Mucosa of descending colon (tissue), 3 donors: Measurements from ENCODE around the gene PLA2G4D. TPM values are rescaled to one million over a fixed set of nuclear protein-coding genes. Genes with fewer than 3 reads are reported as not detected.

Experiments
- ATAC-seq: fragments of 200-7000 bp; cut with Tn5 transposase; one replicate; pipeline ENCODE4 v1.9.1; 2020; ENCODE audit warnings: mild to moderate bottlenecking, moderate library complexity
- DNase-seq, 3 donors: peaks; one replicate each; pipeline ENCODE4 v3.0.0-alpha.2; 2020
- H3K36me3 ChIP-seq: fragments of 200-600 bp; one replicate; pipeline ENCODE4 v1.8.0; 2021; ENCODE audit warnings: low read depth, mild to moderate bottlenecking
- H3K4me1 ChIP-seq: fragments of 200-600 bp; one replicate; pipeline ENCODE4 v1.8.0; 2021; ENCODE audit warnings: low read depth, mild to moderate bottlenecking
- H3K4me3 ChIP-seq: fragments of 200-600 bp; one replicate; pipeline ENCODE4 v1.8.0; 2021; ENCODE audit warnings: mild to moderate bottlenecking
- H3K9me3 ChIP-seq: fragments of 200-600 bp; one replicate; pipeline ENCODE4 v1.8.0; 2021; ENCODE audit warnings: mild to moderate bottlenecking
- intact Hi-C, 2 donors: fragments of 100-400 bp; cut with DNase I in 1 of 2; cut with micrococcal nuclease in 1 of 2; formaldehyde crosslinking; loops; one replicate each; pipeline versions ENCODE4 v1.11.0 to v1.11.1; 2022; cut with DNase I, micrococcal nuclease
- total RNA-seq, 3 donors: library from RNA; stranded (reverse); fragmentation: NEBNext Ultra II Directional in 2 of 3; extraction: Animal tissue kit (Norgen Biotek cat#: 25700) in 2 of 3; gene quantifications; one replicate each; pipeline versions ENCODE4 v1.2.1 to v1.2.4, GENCODE V29; 2021 to 2023
- TF ChIP-seq, protein P1 (sequence below): fragments of 200-600 bp; IDR thresholded peaks from one replicate; pipeline ENCODE4 v1.8.0; 2022; ENCODE audit warnings: antibody characterized with exemption, mild to moderate bottlenecking
- donor health status: DM: no; HTN: no; CAD: no; lungs with moderate emphysema.
- donor health status: DM: no; HTN: no; CAD: no.
- donor health status: DM: no; HTN: yes; CAD: no.

Gene PLA2G4D
- total RNA-seq, 3 donors from 2014 or later, result 0.35 to 0.51 (median 0.49) TPM

DNA sequence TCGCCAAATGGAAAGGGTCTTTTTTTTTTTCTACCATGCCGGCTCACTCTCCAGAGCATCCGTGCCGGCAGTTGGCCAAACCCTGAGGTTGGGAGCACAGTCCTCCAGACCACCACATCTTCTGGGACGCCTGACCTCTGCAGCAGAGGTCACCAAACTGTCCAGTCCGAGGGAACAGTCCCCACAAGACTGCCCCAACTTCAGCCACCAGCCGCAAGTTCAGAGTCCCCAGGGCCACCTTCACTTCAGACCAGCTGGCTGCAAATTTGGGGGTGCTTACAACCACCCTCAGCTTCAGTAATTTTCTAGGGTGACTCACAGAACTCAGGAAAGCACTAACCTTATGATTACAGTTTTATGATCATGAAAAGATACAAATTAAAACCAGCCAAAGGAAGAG is 28.9 kb downstream of the PLA2G4D start:
- no peaks in the 10 kb centered on the region for H3K36me3 ChIP-seq
- no peak overlapping the region for H3K4me3 ChIP-seq
- ATAC-seq (no peak), DNase-seq (no peak)
- intact Hi-C loops, result no loop called here
- H3K9me3 ChIP-seq, result no peaks in the 10 kb centered on the region
- no peaks in the 10 kb centered on the region for H3K4me1 ChIP-seq
- TF ChIP-seq, protein P1, sequence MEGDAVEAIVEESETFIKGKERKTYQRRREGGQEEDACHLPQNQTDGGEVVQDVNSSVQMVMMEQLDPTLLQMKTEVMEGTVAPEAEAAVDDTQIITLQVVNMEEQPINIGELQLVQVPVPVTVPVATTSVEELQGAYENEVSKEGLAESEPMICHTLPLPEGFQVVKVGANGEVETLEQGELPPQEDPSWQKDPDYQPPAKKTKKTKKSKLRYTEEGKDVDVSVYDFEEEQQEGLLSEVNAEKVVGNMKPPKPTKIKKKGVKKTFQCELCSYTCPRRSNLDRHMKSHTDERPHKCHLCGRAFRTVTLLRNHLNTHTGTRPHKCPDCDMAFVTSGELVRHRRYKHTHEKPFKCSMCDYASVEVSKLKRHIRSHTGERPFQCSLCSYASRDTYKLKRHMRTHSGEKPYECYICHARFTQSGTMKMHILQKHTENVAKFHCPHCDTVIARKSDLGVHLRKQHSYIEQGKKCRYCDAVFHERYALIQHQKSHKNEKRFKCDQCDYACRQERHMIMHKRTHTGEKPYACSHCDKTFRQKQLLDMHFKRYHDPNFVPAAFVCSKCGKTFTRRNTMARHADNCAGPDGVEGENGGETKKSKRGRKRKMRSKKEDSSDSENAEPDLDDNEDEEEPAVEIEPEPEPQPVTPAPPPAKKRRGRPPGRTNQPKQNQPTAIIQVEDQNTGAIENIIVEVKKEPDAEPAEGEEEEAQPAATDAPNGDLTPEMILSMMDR, result no peak

DNA sequence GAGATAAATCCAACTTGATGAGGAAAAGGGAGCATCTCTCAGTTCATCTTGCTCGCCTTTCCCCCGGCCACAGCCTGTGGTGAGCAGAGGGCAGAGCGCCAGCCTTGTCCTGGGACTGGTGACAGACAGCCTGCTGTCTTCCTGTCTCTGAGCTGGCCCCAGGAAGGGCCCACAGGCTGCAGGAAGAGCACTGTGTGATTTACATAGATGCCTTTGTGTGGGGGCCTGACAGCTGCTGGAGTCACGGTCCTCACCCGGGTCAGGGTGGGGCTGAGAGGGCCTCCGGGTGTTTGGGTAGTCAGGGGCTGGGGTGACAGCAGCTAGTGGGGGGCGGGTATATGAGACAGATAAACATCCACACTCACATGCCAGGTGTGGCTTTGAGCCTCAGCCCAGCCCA is 29.3 kb downstream of the PLA2G4D start:
- DNase-seq, result no peak
- no peak for ATAC-seq

DNA sequence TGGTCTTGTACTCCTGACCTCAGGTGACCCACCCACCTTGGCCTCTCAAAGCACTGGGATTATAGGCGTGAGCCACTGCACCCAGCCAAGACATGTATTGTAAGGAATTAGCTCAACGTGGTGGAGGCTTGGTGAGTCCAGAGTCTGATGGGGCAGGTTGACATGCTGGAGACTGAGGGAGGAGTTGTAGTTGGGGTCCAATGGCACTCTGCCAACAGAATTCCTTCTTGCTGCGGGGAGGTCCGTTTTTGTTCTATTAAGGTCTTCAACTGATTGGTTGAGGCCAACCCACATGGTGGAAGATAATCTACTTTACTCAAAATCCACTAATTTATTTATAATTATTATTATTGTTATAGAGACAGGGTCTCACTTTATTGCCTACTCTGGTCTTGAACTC is 30.1 kb downstream of the PLA2G4D start:
- no peaks in the 10 kb centered on the region for H3K9me3 ChIP-seq
- no peak for ATAC-seq
- DNase-seq, result no peak
- intact Hi-C loops, result no loop called here
- H3K36me3 ChIP-seq, result no peaks in the 10 kb centered on the region
- TF ChIP-seq, protein P1, result no peak
- H3K4me1 ChIP-seq, result no peaks in the 10 kb centered on the region
- H3K4me3 ChIP-seq, result no peak overlapping the region

More for the DNA sequence above, 29.3 kb downstream of the PLA2G4D start:
- Histone ChIP-seq H3K9me3 (no peaks in the 10 kb centered on the region), H3K4me3 (no peak overlapping the region), H3K4me1 (no peaks in the 10 kb centered on the region), H3K36me3 (no peaks in the 10 kb centered on the region)
- TF ChIP-seq, protein P1, result no peak
- intact Hi-C loops, result no loop called here

DNA sequence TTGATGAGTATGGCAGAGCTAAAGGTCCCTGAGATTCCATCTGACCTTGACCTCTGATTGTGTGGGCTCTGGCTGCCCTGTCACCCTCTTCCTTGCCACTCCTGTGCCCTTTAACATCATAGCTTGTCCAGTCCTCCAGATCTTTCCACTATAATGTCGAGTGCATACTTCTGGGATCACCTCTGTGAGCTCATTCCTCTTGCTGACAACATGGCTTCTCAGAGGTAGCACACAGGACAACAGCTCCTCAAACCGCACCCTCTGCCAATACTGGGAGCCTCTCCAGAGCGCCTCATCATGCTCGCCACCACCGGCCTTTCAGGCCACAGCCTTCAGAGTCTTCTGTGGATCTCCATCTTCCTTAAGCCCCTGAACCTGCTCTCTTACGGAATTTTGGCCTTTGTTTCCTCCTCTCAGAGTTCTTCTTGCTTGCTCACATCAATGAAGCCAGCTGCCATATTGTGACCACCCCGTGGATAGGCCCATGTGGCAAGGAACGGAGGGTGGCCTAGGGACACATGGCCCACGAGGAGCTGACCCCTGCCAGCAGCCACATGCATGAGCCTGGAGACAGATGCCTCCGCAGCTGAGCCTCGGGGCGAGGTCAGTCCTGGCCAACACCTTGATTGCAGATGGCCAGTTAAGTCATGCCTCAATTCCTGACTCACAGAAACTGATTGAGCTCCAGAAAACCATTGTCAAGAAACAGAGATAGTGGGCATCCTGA is 31.1 kb downstream of the PLA2G4D start:
- H3K4me3 ChIP-seq, result no peak overlapping the region
- DNase-seq (no peak), ATAC-seq (no peak)
- no peaks in the 10 kb centered on the region for H3K4me1 ChIP-seq
- TF ChIP-seq, protein P1, result no peak
- no peaks in the 10 kb centered on the region for H3K36me3 ChIP-seq
- H3K9me3 ChIP-seq, result no peaks in the 10 kb centered on the region
- intact Hi-C loops, result no loop called here

DNA sequence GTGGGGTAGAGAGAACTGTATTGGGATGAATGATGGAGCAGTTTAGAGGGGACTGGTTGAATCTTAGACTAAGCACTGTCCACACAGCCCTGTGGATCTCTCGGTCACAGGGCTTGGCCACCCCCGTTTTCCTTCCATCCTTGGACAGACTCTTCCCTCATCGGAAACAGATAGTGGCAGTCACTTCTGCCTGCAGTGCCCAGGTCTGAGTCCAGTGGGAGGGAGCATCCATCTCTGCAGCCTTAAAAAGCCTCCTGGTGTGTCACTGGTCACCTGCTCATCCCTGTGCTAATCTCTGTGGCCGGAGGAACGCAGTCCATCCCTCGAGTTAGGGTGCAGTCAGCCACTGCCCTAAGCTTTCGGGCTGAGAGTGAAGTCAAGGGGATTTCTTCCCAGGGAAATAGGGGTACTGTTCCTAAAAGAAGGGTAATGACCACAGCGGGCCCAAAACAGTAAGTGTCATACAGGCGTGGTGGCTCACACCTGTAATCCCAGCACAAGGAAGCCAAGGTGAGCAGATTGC is 32.0 kb downstream of the PLA2G4D start:
- TF ChIP-seq, protein P1, result no peak
- H3K4me3 ChIP-seq, result no peak overlapping the region
- H3K4me1 ChIP-seq, result no peaks in the 10 kb centered on the region
- H3K36me3 ChIP-seq, result no peaks in the 10 kb centered on the region
- H3K9me3 ChIP-seq, result no peaks in the 10 kb centered on the region
- DNase-seq (no peak), ATAC-seq (no peak)
- intact Hi-C loops, result no loop called here
